ENCODE data around the gene COMMD10.

Gene COMMD10

GRCh38 chr5:116174111-116174510 lies 89.3 kb downstream of the COMMD10 start:
- DNase-seq (ENCODE audit: low read depth in 1 of 2, low spot score in 1 of 2), result no peak
- no peak for TF ChIP-seq JUND (IDR thresholded peaks at IDR 0.05; ENCODE audit: low read depth)
- in situ Hi-C loops (cut with HindIII; ENCODE audit: low pct_unique_long_range_greater_than_20kb, low sequenced_read_pairs), result no loop called here

- no peak for TF ChIP-seq JUND (IDR thresholded peaks at IDR 0.05; ENCODE audit: low read depth)
- in situ Hi-C loops (cut with HindIII; ENCODE audit: low pct_unique_long_range_greater_than_20kb, low sequenced_read_pairs), result no loop called here
- no peak for DNase-seq (ENCODE audit: low read depth in 1 of 2, low spot score in 1 of 2)
Observed at GRCh38 chr5:116176121-116176520, 91.3 kb downstream of the COMMD10 start.

GRCh38 chr5:116178925-116179324 lies 94.1 kb downstream of the COMMD10 start:
- in situ Hi-C loops (cut with HindIII; ENCODE audit: low pct_unique_long_range_greater_than_20kb, low sequenced_read_pairs), result no loop called here
- TF ChIP-seq JUND (IDR thresholded peaks at IDR 0.05; ENCODE audit: low read depth), result no peak
- no peak for DNase-seq (ENCODE audit: low read depth in 1 of 2, low spot score in 1 of 2)

- no peak for TF ChIP-seq JUND (IDR thresholded peaks at IDR 0.05; ENCODE audit: low read depth)
- in situ Hi-C loops (cut with HindIII; ENCODE audit: low pct_unique_long_range_greater_than_20kb, low sequenced_read_pairs), result no loop called here
- no peak for DNase-seq (ENCODE audit: low read depth in 1 of 2, low spot score in 1 of 2)
Observed at GRCh38 chr5:116209166-116209565, 124.3 kb downstream of the COMMD10 start.

- in situ Hi-C loops (cut with HindIII; ENCODE audit: low pct_unique_long_range_greater_than_20kb, low sequenced_read_pairs), result no loop called here
- DNase-seq (ENCODE audit: low read depth in 1 of 2, low spot score in 1 of 2), result no peak
- no peak for TF ChIP-seq JUND (IDR thresholded peaks at IDR 0.05; ENCODE audit: low read depth)
Observed at GRCh38 chr5:116212225-116212624, 127.4 kb downstream of the COMMD10 start.

- DNase-seq (ENCODE audit: low read depth in 1 of 2, low spot score in 1 of 2), result no peak
- in situ Hi-C loops (cut with HindIII; ENCODE audit: low pct_unique_long_range_greater_than_20kb, low sequenced_read_pairs), result no loop called here
- TF ChIP-seq JUND (IDR thresholded peaks at IDR 0.05; ENCODE audit: low read depth), result no peak
Observed at GRCh38 chr5:116216246-116216645, 131.4 kb downstream of the COMMD10 start.

GRCh38 chr5:116225281-116225922 lies 140.6 kb downstream of the COMMD10 start:
- no peak for DNase-seq (ENCODE audit: low read depth in 1 of 2, low spot score in 1 of 2)
- in situ Hi-C loops (cut with HindIII; ENCODE audit: low pct_unique_long_range_greater_than_20kb, low sequenced_read_pairs), result no loop called here
- no peak for TF ChIP-seq JUND (IDR thresholded peaks at IDR 0.05; ENCODE audit: low read depth)

GRCh38 chr5:116229131-116229689 lies 144.4 kb downstream of the COMMD10 start:
- DNase-seq (ENCODE audit: low read depth in 1 of 2, low spot score in 1 of 2), result peak in 1 of 2 experiments; percentile 2
- no peak for TF ChIP-seq JUND (IDR thresholded peaks at IDR 0.05; ENCODE audit: low read depth)

GRCh38 chr5:116231288-116231687 lies 146.5 kb downstream of the COMMD10 start:
- TF ChIP-seq JUND (IDR thresholded peaks at IDR 0.05; ENCODE audit: low read depth), result no peak
- no peak for DNase-seq (ENCODE audit: low read depth in 1 of 2, low spot score in 1 of 2)
- in situ Hi-C loops (cut with HindIII; ENCODE audit: low pct_unique_long_range_greater_than_20kb, low sequenced_read_pairs), result no loop called here

More at GRCh38 chr5:116229131-116229689, 144.4 kb downstream of the COMMD10 start:
- in situ Hi-C loops (cut with HindIII; ENCODE audit: low pct_unique_long_range_greater_than_20kb, low sequenced_read_pairs), result no loop called here

GRCh38 chr5:116234681-116235080 lies 149.9 kb downstream of the COMMD10 start:
- TF ChIP-seq JUND (IDR thresholded peaks at IDR 0.05; ENCODE audit: low read depth), result no peak
- DNase-seq (ENCODE audit: low read depth in 1 of 2, low spot score in 1 of 2), result no peak
- in situ Hi-C loops (cut with HindIII; ENCODE audit: low pct_unique_long_range_greater_than_20kb, low sequenced_read_pairs), result no loop called here

- in situ Hi-C loops (cut with HindIII; ENCODE audit: low pct_unique_long_range_greater_than_20kb, low sequenced_read_pairs), result no loop called here
- no peak for TF ChIP-seq JUND (IDR thresholded peaks at IDR 0.05; ENCODE audit: low read depth)
- peak in 1 of 2 experiments; percentile 9 for DNase-seq (ENCODE audit: low read depth in 1 of 2, low spot score in 1 of 2)
Observed at GRCh38 chr5:116237917-116238500, 153.2 kb downstream of the COMMD10 start.

- in situ Hi-C loops (cut with HindIII; ENCODE audit: low pct_unique_long_range_greater_than_20kb, low sequenced_read_pairs), result no loop called here
- no peak for DNase-seq (ENCODE audit: low read depth in 1 of 2, low spot score in 1 of 2)
- TF ChIP-seq JUND (IDR thresholded peaks at IDR 0.05; ENCODE audit: low read depth), result no peak
Observed at GRCh38 chr5:116242343-116242742, 157.5 kb downstream of the COMMD10 start.

- no peak for DNase-seq (ENCODE audit: low read depth in 1 of 2, low spot score in 1 of 2)
- in situ Hi-C loops (cut with HindIII; ENCODE audit: low pct_unique_long_range_greater_than_20kb, low sequenced_read_pairs), result no loop called here
- TF ChIP-seq JUND (IDR thresholded peaks at IDR 0.05; ENCODE audit: low read depth), result no peak
Observed at GRCh38 chr5:116248432-116248831, 163.6 kb downstream of the COMMD10 start.

All from T47D (cell line).